Measurements from ENCODE around the gene FCF1.
A peak's percentile ranks its signal among the peaks of the same experiment; 100 is the strongest.

GRCh38 chr14:74712499-74713394 is at the start of gene FCF1, which contains the start of gene AREL1:
- TF ChIP-seq CTCF (conservative IDR thresholded peaks at IDR 0.05; ENCODE audit: low read depth in 2 of 2) (no peak), EZH2phosphoT487 (IDR thresholded peaks at IDR 0.05; ENCODE audit: unreplicated experiment) (no peak), POLR2AphosphoS5 (IDR thresholded peaks at IDR 0.05; ENCODE audit: low read depth) (peak; percentile 85), REST (IDR thresholded peaks at IDR 0.05; ENCODE audit: unreplicated experiment) (no peak), ETS1 (IDR thresholded peaks at IDR 0.05) (peak; percentile 95), ZNF331 (CRISPR knock-in tag; IDR thresholded peaks at IDR 0.05; ENCODE audit: low read depth) (no peak), CREB1 (CRISPR knock-in tag; IDR thresholded peaks at IDR 0.05; ENCODE audit: low read depth) (peak; percentile 97), EZH2 (IDR thresholded peaks at IDR 0.05; ENCODE audit: low read depth, unreplicated experiment) (no peak), JUNB (IDR thresholded peaks at IDR 0.05; ENCODE audit: unreplicated experiment) (no peak), STAT1 (IDR thresholded peaks at IDR 0.05; ENCODE audit: unreplicated experiment) (no peak)
